Hematopoietic multipotent progenitor cell treated with erythropoietin and hydrocortisone succinate and interleukin-3 and kit ligand, for 6 days (in vitro differentiated cells): ENCODE results near the gene ZNF189.
"Not testable (repeated sequence)": the region's sequence is repeated elsewhere in the genome, so short reads cannot be mapped to it uniquely, and the experiment has no call there.

ENCODE experiments used
- DNase-seq: peaks from one replicate; pipeline ENCODE4 v3.0.0-alpha.2; 2015

The ZNF189 gene

DNA sequence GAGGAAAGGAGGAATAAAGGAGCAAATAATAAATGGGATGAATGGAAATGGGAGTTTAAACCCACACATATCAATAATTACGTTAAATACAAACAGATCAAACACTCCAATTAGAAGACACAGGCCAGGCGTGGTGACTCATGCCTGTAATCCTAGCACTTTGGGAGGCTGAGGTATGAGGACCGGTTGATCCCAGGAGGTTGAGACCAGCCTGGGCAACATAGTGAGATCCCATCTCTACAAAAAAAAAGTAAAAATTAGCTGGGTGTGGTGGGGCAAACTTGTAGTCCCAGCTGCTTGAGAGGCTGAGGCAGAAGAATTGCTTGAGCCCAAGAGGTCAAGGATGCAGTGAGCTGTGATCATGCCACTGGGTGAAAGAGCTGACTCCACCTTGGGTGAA is 17.5 kb upstream of the ZNF189 start:
- no peak for DNase-seq

DNA sequence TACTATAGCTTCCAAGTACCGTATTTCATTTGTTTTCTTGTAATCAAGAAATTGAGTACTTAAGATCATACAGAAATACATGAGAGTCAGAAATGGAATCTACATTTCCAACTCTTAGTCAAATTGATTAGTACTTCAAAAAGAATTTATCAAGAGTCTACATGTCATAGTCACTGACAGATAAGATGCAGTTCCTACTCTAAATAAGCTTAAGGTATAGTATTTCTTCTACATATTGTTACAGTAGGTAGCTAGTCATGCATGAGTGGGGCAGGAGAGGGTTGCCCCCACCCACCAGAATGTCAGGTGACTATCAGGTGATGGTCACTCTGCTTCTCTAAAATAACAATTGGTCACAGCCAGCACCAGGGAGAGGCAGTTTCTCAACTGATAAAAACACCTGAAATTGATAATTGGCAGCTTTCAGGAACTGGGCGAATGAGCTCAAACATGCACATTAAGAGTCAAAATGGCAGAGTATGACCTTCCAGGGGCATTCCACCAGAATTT is 16.8 kb upstream of the ZNF189 start:
- no peak for DNase-seq

- DNase-seq = no peak
These were observed 15.3 kb upstream of the ZNF189 start for GRCh38 chr9:101383361-101383760.

DNA sequence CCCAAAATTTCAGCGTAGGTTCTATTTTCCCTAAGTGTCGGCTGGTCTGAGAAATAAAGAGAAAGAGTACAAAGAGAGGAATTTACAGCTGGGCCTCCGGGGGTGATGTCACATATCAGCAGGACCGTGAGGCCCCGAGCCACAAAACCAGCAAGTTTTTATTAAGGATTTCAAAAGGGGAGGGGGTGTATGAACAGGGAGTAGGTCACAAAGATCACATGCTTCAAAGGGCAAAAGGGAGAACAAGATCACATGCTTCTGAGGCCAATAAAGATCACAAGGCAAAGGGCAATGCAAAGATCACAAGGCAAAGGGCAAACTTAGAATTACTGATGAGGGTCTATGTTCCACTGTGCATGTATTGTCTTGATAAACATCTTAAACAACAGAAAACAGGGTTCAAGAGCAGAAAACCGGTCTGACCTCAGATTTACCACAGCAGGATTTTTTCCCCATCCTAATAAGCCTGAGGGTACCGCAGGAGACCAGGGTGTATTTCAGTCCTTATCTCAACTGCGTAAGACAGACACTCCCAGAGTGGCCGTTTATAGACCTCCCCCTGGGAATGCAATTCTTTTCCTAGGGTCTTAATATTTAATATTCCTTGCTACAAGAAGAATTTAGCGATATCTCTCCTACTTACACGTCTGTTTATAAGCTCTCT is 13.6 kb upstream of the ZNF189 start, which contains the start of gene BAAT:
Gene BAAT (minus strand): TSS at position 134 of the 664 bp plus-strand sequence. CDS start 13,602 bp downstream, outside the sequence.
- not testable (repeated sequence) for DNase-seq

DNA sequence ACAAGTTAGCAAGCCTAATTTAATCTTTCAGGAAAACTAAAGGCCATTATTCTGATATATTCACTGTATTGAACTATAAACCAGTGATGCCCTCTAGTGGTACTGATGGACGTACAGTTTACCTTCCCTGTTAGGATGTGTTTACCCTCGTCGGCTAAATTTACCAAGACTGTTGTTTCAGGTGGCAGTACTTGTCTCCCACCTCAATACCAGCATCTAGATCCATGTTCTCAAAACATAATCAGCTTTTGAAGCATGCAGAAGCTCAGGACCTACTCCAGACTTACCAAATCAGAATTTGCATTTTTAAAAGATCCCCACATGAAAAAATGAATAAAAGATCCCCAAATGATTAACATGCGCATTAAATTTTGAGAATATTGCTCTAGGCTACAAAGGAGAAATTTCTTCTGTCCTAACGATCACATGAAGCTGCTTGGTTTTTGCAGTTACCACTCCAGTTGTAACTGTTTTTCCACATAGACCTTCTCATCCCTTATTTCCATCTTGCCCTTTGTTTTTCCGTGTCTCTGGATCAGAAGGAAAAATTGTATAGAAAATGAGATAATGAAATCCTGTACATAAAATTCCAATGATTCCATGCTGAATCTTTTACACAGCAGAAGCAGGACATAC is 10.7 kb upstream of the ZNF189 start:
- DNase-seq = peak; percentile 83

DNA sequence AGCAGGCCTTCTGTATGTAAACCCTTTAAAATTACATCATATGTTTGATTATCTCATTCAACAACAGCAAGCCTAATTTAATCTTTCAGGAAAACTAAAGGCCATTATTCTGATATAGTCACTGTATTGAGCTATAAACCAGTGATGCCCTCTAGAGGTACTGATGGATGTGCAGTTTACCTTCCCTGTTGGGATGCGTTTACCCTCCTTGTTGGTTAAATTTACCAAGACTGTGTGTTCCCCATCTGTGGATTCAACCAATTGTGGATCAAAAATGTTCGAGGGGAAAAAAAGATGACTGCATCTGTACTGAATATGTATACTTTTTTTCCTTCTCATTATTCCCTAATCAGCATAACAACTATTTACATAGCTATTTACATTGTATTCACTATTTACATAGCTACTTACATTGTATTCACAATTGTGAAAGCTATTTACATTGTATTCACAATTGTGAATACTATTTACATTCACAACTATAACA is 10.1 kb upstream of the ZNF189 start:
- peak; percentile 41 for DNase-seq

DNA sequence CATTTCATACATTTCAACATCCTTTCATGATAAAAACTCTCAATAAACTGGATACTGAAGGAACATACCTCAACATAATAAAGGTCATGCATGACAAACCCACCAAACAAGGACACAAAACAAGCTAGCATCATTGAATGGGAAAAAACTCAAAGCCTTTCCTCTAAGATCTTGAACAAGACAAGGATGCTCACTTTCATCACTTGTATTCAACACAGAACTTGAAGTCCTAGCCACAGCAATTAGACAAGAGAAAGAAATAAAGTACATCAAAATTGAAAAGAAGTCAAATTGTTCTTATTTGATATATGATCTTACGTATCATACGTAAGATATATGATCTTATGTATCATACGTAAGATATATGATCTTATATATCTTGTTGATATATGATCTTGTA is 5.5 kb upstream of the ZNF189 start:
- no peak for DNase-seq

- DNase-seq = no peak
These were observed 4.0 kb upstream of the ZNF189 start for GRCh38 chr9:101394687-101395086.

DNA sequence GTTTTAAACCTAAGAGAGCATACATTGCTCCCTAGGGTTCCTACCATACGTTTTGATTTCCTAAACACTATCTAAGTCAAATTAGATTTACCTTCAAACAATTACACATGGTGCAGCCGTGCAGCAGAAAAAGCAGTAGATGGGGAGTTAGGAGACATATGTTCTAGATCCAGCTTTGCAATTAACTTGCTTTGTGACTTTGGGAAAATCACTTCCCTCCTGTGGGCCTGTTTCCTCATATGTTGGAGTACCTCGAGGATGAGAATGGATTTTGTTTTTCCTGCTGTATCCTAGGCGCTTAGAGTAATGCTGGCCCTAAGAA is 944 bp upstream of the ZNF189 start:
- no peak for DNase-seq

GRCh38 chr9:101398930-101399642 is 435 bp downstream of the ZNF189 start:
- DNase-seq = peak; percentile 43

GRCh38 chr9:101399643-101399970 is 956 bp downstream of the ZNF189 start:
- peak; percentile 42 for DNase-seq

- no peak for DNase-seq
These were observed 1.5 kb downstream of the ZNF189 start for GRCh38 chr9:101400120-101400519.

GRCh38 chr9:101403516-101404285 is 5.0 kb downstream of the ZNF189 start:
- no peak for DNase-seq

GRCh38 chr9:101408374-101409078 is 9.9 kb downstream of the ZNF189 start:
- no peak for DNase-seq

DNA sequence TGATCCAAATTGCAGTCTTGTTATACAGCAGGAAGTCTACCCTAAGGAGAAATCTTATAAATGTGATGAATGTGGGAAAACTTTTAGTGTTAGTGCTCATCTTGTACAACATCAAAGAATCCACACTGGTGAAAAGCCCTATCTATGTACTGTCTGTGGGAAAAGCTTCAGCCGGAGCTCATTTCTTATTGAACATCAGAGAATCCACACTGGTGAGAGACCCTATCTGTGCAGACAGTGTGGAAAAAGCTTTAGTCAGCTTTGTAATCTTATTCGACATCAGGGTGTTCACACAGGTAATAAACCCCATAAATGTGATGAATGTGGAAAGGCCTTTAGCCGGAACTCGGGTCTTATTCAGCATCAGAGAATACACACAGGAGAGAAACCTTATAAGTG is 10.4 kb downstream of the ZNF189 start:
- no peak for DNase-seq

- DNase-seq = no peak
These were observed 16.2 kb downstream of the ZNF189 start for GRCh38 chr9:101414839-101415238.

DNA sequence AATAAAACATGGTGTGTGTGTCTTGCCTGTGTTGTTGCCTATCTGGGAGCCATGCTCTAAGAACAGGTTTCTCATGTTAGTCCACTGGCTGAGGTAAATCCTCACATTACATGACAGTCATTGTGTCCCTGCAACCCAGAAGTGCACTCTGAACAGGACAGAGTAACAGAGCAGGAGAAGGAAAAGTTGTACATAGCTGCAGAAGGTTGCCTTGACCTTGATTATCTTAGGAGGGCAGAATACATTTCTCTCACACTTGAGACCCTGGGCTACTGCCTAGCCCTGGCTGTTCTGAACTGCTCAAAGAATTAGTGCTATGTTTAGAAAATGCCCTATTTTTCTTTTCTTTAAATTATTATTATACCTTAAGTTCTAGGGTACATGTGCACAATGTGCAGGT is 16.9 kb downstream of the ZNF189 start:
- DNase-seq = no peak

GRCh38 chr9:101417389-101417788 is 18.7 kb downstream of the ZNF189 start:
- no peak for DNase-seq

GRCh38 chr9:101417977-101418376 is 19.3 kb downstream of the ZNF189 start:
- no peak for DNase-seq

DNA sequence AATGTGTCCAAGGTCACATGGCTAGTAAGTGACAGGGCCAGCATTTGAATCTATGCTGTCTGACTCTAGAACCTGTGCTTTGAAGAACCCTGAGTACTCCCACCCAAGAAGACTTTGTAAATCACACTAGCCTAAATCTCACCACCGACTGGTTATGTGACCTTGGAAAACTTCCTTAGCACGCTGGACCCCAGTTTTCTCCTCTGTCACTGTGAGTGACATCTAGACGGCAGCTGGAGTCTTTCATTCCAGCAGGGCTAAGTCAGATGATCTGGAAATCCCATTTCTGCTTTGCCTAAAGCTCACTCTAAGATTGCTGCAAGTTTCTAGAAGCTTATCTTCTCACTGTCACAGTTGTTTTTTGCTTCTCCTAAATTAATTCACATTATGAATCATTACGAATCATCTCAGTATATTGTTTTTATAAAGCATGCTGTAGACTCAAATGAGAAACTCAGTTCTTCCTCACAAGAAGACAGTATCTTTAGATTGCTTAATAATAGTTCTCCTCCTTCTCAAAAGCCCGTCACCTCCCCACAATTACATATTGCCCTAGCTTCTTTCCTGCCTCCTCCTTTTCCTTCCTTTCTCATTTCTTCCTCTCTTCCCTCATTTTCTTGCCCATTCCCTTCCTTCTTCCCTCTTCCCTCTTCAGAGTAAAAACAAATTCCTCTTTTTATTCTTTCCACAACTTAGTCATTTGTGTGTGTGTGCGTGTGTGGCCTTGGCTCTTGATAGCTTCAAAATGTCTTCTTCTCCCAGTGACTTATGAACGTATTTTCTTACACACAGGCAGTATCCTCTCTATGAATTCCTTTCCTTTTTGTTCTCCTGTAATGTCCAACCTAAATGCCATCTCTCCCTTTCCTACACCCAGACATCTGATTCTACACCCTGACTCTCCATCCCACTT is 20.1 kb downstream of the ZNF189 start:
- DNase-seq = no peak

DNA sequence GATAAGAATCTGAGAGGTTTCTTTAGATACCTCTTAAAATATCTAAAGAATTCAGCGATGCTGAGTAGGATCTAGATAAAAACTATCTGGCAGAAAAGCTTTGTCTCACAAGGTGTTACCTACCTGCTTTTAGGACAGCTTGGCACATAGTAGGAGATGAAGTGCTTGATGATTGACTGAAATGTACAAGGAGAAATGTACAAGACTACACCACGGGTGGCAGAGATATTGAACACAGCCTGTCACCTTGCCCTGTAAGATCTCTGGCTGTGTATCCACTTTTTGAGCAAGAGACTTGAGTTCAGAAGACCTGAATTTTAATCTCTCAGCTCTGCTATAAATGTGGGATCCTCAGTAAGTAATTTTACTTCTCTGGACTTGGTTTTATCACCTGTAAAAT is 21.2 kb downstream of the ZNF189 start:
- no peak for DNase-seq
